Spleen (tissue), 7 donors: Measurements from ENCODE around the gene POLR1C.

ENCODE experiments used
- POLR2AphosphoS5 ChIP-seq, 3 donors: sonication (generic); formaldehyde crosslinking; IDR thresholded peaks; one replicate each; pipeline ENCODE4 v1.5.1; 2017; ENCODE audit warnings: antibody characterized with exemption in 3 of 3
- TF ChIP-seq, protein P1 (sequence below), 11 experiments: fragments of 200-600 bp in 7 of 11; fragments of 450-650 bp in 4 of 11; sonication (generic) in 4 of 11; IDR thresholded peaks in 8 of 11; conservative IDR thresholded peaks in 3 of 11; 1 replicate in 7 of 11; 2 replicates in 4 of 11; pipeline versions ENCODE4 v1.4.0 to v1.8.0; 2016 to 2021; ENCODE audit warnings: antibody characterized with exemption in 11 of 11, inconsistent platforms in 4 of 11, mild to moderate bottlenecking in 1 of 11
- donor health status: DM: no; HTN: no; CAD: no; lungs with moderate emphysema.
- donor health status: DM: no; HTN: no; CAD: no.
- donor health status: DM: no; HTN: no; CAD: no.

- TF ChIP-seq, protein P1, sequence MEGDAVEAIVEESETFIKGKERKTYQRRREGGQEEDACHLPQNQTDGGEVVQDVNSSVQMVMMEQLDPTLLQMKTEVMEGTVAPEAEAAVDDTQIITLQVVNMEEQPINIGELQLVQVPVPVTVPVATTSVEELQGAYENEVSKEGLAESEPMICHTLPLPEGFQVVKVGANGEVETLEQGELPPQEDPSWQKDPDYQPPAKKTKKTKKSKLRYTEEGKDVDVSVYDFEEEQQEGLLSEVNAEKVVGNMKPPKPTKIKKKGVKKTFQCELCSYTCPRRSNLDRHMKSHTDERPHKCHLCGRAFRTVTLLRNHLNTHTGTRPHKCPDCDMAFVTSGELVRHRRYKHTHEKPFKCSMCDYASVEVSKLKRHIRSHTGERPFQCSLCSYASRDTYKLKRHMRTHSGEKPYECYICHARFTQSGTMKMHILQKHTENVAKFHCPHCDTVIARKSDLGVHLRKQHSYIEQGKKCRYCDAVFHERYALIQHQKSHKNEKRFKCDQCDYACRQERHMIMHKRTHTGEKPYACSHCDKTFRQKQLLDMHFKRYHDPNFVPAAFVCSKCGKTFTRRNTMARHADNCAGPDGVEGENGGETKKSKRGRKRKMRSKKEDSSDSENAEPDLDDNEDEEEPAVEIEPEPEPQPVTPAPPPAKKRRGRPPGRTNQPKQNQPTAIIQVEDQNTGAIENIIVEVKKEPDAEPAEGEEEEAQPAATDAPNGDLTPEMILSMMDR (IDR thresholded peaks at IDR 0.05 in 8 of 11, conservative IDR thresholded peaks at IDR 0.05 in 3 of 11): no peak
- TF ChIP-seq POLR2AphosphoS5 (IDR thresholded peaks at IDR 0.05): no peak
Observed at GRCh38 chr6:43481591-43482236, 35.2 kb upstream of the POLR1C start.
